Liver (tissue), 3 donors: ENCODE results near the gene RBM15.

Experiments used
- EGR1 ChIP-seq, 2 donors: IDR thresholded peaks; 2 replicates each; pipeline ENCODE4 v1.6.1; 2016 to 2018; ENCODE audit warnings: antibody characterized with exemption in 2 of 2, low read depth in 2 of 2
- JUND ChIP-seq, 2 donors: IDR thresholded peaks; 2 replicates each; pipeline ENCODE4 v1.6.1; 2016; ENCODE audit warnings: antibody characterized with exemption in 2 of 2
- MAX ChIP-seq: IDR thresholded peaks from 2 replicates; pipeline ENCODE4 v1.6.1; 2016; ENCODE audit warnings: antibody characterized with exemption
- RAD21 ChIP-seq, 2 donors: IDR thresholded peaks; 2 replicates each; pipeline ENCODE4 v1.6.1; 2016; ENCODE audit warnings: antibody characterized with exemption in 2 of 2, mild to moderate bottlenecking in 2 of 2
- REST ChIP-seq: IDR thresholded peaks from 2 replicates; pipeline ENCODE4 v1.6.1; 2016; ENCODE audit warnings: antibody characterized with exemption, mild to moderate bottlenecking
- RXRA ChIP-seq, 2 donors: IDR thresholded peaks; 2 replicates each; pipeline ENCODE4 v1.6.1; 2017 to 2018; ENCODE audit warnings: antibody characterized with exemption in 2 of 2, mild to moderate bottlenecking in 1 of 2
- SP1 ChIP-seq: IDR thresholded peaks from 2 replicates; pipeline ENCODE4 v1.6.1; 2018; ENCODE audit warnings: antibody characterized with exemption, mild to moderate bottlenecking
- TAF1 ChIP-seq: conservative IDR thresholded peaks from 2 replicates; pipeline ENCODE4 v1.6.1; 2016; ENCODE audit warnings: antibody characterized with exemption, mild to moderate bottlenecking
- YY1 ChIP-seq: IDR thresholded peaks from 2 replicates; pipeline ENCODE4 v1.6.1; 2016; ENCODE audit warnings: antibody characterized with exemption, mild to moderate bottlenecking
- ZBTB33 ChIP-seq: IDR thresholded peaks from 2 replicates; pipeline ENCODE4 v1.6.1; 2016; ENCODE audit warnings: antibody characterized with exemption
- TF ChIP-seq, protein P1 (sequence below): fragments of 150-350 bp; IDR thresholded peaks from 2 replicates; pipeline ENCODE4 v1.5.1; 2017; ENCODE audit warnings: improper control_type of control experiment, low read depth, low read length; ENCODE audit not compliant: missing input control
- donor health status: healthy.
- donor health status: healthy.

DNA sequence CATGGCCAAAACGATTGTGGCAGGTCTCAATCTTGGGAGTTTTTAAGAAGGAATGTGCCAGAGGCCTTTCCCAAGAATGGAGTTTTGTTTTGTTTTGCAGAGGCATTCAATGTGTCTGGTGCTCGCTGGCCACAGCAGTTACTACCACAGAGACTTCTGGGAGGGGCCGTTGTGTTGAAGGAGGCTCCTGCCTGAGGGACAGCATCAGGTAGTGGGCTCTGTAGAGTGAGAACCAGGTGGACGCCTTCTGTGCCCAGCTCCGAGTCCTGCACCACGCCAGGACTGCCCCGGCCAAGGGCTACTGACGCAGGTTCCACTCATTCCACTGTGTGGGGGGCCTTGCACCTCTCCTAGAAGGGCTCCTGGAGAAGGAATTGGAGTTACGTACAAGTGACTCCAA lies 44.9 kb upstream of the RBM15 start:
- TF ChIP-seq, protein P1, sequence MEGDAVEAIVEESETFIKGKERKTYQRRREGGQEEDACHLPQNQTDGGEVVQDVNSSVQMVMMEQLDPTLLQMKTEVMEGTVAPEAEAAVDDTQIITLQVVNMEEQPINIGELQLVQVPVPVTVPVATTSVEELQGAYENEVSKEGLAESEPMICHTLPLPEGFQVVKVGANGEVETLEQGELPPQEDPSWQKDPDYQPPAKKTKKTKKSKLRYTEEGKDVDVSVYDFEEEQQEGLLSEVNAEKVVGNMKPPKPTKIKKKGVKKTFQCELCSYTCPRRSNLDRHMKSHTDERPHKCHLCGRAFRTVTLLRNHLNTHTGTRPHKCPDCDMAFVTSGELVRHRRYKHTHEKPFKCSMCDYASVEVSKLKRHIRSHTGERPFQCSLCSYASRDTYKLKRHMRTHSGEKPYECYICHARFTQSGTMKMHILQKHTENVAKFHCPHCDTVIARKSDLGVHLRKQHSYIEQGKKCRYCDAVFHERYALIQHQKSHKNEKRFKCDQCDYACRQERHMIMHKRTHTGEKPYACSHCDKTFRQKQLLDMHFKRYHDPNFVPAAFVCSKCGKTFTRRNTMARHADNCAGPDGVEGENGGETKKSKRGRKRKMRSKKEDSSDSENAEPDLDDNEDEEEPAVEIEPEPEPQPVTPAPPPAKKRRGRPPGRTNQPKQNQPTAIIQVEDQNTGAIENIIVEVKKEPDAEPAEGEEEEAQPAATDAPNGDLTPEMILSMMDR: no peak
- TF ChIP-seq TAF1 (no peak), MAX (no peak), YY1 (no peak), RAD21 (IDR thresholded peaks at IDR 0.05) (no peak), SP1 (no peak), RXRA (IDR thresholded peaks at IDR 0.05) (no peak), EGR1 (IDR thresholded peaks at IDR 0.05; ENCODE audit: low read depth in 2 of 2) (no peak), JUND (IDR thresholded peaks at IDR 0.05) (no peak), REST (no peak), ZBTB33 (no peak)
